Measurements from ENCODE around the gene MAMDC4.
"Not testable (repeated sequence)": the region's sequence is repeated elsewhere in the genome, so short reads cannot be mapped to it uniquely, and the experiment has no call there.

MAMDC4 gene

DNA sequence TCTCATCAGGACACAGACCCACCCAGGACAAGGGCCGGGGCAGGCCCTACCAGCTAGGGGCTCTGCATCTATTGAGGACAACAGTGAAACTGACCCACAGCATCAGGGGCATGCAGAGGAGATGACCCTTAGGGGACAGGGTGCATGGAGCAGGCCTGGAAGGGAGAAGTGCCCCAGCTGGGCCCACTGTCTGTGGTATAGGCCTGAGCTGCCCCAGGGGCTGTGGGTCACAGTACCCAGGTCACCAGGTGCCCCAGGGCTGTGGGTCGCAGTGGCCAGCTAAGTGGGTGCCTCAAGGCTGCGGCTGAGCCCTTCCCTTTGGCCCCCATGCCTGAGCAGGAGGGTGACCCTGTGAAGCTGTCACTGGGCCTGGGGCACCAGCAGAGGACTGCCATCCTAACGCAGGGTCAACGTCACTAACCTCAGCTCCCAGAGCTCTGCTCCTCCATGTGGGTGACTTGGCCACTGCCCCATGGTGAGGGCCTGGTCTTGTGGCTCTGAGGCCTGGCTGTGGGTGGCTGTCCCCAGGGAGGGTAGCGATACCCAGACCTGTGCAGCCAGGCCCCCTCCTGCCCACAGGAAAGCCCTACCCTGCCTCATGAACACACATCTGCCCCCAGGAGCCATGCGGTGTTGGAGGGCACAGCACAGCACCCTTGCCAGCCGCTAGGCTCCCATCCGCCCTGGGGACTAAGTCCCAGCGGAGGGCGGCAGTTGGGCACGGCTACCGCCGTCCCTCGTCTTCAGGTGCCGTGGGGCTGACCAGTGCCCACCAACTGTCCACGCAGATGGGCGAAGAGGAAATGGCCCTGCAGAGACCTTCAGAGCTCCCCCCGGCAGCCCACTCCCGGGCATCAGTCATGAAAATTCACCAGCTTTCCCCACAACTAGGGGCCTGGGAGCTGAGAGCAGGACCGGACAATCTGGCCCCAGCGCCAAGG lies 9.1 kb downstream of the MAMDC4 start:
- DNase-seq (ENCODE audit: low read depth in 2 of 2), result no peak

DNA sequence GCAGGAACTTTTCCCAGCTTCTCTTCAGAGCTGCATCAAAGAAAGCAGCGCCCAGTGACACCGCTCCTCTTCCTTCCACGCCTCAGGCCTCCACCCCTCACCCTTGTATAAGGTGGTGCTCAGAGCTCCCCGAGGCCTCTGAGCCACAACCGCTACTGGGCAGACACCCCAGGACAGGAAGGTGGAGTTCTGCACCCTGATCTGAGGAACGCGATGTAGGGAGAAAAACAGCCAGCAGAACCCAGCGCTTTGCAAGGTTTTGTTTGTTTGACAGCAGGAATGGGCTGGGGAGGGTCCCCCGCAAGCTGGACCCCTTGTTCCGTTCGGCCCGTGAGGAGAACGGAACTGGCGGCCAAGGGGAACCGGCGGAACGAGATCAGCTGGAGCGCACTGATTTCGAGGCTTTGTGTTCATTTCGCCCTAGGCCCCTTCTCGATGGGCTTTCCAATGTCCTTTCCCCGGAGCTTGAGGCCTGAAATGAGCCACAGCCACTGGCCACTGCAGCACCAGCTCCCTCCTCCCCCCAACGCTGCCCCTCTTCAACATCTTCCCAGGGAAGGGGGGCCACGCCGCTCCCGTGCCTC lies 9.8 kb downstream of the MAMDC4 start:
- no peak for DNase-seq (ENCODE audit: low read depth in 2 of 2)

DNA sequence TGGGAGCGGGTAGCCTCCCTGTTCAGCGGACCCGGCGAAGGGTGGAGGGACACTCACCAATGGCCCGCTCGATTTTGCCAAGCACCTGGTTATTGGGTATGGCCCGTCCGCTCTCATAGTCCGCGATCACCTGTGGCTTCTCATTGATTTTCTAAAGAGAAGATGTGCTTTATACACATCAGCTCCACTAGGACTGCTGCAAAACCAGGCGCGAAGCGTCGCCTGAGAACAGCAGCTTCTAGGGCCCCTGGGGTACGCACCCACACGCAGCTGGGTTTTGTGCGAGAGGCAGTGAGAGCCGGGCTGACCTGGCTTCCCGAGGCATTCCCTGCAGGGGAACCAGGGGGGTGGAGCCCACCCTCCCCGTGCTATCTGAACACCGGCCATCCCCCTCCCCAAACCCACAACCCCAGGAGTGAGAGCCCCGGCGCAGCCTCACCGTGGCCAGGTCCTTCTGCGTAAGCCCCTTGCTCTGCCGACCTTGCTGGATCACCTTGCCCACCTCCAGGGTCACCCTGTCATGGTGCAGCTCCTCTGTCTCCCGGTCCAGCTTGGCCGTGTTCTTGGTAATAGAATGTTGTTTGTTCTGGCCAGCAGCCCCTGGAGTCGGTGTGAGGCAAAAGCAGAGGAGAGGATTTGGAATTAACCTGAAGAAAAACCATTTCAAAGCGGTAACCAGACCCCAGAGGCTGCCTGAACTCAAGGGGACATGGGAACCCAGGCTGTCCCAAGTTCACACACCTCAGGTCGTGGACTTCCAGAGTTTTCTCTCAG lies 10.9 kb downstream of the MAMDC4 start:
- DNase-seq (ENCODE audit: low read depth in 2 of 2), result no peak

DNA sequence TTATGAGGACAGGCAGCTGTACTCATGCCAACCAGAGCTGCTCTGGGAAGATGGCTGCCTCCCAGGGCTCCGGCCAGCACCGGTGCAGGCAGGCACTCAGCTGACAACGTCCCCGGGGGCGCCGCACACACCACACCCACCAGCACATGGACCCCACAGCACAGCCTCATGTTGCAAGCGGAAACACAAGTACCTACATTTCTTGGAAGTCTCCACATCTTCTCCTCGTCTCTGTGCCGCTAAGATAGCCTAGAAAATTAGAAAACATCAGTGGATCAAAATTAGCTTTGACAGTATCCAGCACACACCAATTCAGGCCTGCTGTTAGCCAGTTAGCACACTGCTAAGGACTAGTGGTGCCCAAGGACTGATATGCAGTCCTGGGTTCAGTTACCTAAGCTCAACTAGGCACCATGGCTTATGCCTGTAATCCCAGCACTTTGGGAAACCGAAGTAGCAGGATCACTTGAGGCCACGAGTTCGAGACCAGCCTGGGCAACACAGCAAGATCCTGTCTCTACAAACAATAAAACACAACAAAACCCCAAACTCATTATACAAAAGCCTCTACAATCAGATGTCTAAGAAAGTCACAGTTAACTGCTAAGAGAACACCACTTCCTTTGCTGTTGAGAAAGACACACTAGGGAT lies 11.6 kb downstream of the MAMDC4 start:
- no peak for DNase-seq (ENCODE audit: low read depth in 2 of 2)

DNA sequence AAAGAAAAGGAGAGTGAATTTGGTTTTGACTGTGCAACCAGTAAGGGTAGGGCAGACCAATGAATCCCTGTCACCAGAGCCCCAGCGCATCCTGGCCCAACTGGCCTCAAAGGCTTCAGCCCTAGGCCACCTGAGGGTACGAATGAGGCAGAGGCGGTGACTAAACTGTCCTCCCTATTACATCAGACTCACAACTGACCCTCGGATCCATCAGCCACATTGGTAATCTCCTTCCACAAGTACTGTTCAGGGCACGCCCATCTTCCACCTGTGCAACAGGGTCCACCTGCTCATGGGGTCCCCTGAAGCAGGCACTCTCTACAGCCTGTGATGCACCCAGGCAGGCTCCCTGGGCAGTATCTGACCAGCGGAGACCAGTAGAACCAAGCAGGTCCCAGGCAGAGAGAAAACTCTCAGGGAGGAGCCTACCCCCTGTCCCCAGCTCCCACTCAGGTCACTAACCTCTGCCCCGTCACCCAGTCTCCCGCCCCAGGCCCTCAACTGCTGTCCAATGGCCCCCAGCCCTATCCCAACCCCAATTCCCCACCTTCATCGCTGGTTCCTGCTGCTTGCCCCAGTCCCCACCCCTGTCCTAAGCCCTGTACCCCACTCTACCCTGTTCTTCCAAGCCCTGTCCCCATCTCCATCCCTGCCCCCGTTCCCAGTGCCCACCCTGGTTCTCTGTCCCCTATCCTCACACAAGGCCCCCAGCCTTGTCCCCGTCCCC lies 13.1 kb downstream of the MAMDC4 start:
- DNase-seq (ENCODE audit: low read depth in 2 of 2), result no peak

DNA sequence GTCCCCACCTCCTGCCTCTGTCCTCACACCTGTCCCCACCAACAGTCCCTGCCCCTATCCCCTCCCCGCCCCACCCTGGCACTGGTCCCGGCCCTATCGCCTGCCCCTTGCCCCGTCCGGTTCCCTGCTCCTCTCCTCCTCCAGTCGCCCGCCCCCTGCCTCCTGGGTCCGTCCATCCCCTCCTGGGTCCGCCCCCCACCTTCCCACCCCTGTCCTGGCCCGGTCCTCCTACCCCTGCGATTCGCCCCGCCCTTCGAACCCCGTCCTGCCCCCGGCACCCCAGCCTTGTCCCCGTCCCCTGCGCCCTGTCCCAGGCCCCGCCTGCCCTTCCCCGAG lies 13.6 kb downstream of the MAMDC4 start:
- DNase-seq (ENCODE audit: low read depth in 2 of 2), result no peak

DNA sequence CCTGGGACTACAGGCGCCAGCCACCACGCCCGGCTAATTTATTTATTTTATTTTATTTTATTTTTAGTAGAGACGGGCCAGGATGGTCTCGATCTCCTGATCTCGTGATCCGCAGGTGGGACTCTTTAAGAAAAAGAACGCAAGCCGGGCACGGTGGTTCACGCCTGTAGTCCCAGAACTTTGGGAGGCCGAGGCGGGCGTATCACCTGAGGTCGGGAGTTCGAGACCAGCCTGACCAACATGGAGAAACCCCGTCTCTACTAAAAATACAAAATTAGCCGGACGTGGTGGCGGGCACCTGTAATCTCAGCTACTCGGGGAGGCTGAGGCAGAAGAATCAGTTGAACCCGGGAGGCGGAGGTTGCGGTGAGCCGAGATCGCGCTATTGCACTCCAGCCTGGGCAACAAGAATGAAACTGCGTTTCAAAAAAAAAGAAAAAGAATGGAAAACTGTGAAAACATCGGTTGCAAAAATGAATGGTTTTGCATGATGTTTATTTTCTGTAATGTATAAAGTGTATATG lies 14.8 kb downstream of the MAMDC4 start:
- not testable (repeated sequence) for DNase-seq (ENCODE audit: low read depth in 2 of 2)

DNA sequence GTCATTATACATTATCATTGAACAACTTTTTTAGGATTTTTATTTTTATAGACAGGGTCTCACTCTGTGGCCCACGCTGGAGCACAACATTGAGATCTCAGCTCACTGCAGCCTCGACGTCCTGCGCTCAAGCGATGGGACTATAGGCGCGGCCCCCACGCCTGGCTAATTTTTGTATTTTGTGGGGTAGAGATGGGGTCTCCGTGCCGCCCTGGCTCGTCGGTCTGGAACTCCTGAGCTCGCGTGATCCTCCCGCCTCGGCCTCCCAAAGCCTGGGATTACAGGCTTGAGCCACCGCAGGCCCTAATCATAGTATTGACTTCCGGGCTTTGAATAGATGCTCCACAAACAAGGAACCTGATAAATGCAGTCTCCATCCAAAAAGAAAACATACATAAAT lies 15.3 kb downstream of the MAMDC4 start:
- DNase-seq (ENCODE audit: low read depth in 2 of 2), result no peak

DNA sequence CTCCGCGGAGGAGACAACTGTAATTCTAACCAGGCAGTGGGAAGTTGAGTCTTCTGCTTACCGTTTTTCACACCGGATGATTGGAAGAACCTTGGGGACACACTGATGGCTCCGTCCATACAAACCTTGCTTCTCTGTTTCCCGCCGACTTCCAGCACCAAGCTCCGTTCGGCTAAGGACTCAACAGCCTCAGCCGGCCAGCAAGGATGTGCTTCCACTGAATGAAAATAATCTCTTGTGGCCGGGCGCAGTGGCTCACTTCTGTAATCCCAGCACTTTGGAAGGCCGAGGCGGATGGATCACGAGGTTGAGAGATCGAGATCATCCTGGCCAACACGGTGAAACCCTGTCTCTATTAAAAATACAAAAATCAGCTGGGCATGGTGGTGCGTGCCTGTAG lies 15.8 kb downstream of the MAMDC4 start:
- DNase-seq (ENCODE audit: low read depth in 2 of 2), result no peak

DNA sequence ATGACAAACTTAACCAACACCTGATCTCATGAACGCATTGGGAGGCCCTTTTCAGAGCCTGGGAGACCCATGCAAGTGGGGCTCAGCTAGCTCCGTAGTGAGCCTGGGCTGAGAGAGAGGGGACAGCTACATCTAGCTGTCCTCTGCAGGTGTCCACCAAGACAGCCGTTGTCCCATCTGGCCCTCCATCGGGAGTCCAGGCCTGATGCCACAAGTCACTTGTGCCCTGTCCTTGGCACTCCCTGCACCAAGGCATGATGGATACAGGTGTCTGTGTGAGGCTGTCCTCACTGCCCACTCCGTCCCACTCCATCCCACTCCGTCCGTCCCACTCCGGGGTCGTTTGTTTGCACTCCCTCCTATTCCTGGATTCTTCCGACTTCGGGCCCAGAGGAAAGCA lies 16.5 kb downstream of the MAMDC4 start:
- no peak for DNase-seq (ENCODE audit: low read depth in 2 of 2)

DNA sequence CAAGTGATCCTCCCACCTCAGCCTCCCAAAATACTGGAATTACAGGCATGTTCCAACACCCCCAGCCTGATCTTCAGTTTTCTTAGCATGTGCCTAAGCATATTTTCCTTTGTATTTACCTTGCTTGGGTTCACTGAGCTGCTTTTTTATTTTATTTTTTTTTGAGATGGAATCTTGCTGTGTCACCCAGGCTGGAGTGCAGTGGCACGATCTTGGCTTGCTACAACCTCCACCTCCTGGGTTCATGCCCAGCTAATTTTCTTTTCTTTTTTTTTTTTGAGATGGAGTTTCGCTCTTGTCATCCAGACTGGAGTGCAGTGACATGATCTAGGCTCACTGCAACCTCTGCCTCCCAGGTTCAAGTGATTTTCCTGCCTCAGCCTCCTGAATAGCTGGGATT lies 17.5 kb downstream of the MAMDC4 start:
- not testable (repeated sequence) for DNase-seq (ENCODE audit: low read depth in 2 of 2)

DNA sequence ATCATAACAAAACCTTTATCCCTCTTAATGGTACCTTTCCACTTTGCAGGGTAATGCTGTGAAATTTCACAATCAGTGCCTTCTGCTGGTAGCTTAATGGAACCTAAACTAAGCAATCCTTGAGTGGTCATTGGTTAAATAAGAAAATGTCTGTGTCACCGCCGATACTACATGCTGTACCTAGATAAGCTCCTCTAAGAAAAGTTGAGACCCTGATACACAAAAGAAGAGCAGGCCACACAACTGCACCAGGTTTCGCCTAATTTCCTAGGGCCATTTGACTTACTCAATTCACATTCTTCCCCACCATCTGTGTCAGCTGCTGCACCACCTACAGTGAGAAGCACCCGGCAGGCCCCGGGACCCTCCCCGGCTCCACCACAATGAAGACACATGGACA lies 23.0 kb downstream of the MAMDC4 start:
- DNase-seq (ENCODE audit: low read depth in 2 of 2), result no peak

DNA sequence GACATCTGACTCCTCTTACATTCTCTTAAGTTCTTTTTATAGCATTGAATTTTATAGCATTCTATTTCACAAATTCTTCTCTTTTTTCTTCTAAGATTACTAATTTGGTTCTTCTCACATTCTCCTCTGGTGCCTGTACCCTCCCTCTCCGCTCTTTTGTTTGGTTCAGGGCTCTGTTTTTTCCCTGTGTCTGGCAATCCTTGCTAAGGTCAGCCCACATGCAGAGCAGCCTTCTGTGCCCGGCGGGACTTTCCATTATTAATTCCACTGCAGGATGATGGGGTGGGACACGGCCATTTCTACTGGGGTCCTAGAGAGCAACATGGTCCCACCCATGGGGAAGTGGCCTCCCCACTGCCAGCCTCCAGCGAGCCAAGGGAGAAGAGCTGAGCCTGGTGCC lies 24.3 kb downstream of the MAMDC4 start:
- DNase-seq (ENCODE audit: low read depth in 2 of 2), result no peak

DNA sequence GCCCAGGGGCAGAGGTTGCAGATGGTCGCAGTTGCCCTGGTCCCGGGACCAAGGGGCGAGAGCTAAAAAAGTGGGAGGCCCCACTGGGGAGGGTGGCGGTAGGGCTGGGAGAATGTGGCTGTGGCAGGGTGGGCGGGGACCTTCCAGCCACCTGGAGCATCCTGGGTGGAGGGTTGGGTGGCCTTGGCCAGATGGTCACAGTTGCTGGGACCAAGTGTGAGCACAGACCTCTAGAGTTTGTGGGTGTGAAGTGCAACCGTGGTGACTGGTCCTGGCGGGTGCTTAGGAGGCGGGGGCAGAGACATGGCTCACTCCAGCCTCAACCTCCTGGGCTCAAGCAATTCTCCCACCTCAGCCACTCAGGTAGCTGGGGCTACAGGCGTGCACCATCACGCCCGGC lies 28.5 kb downstream of the MAMDC4 start:
- no peak for DNase-seq (ENCODE audit: low read depth in 2 of 2)

DNA sequence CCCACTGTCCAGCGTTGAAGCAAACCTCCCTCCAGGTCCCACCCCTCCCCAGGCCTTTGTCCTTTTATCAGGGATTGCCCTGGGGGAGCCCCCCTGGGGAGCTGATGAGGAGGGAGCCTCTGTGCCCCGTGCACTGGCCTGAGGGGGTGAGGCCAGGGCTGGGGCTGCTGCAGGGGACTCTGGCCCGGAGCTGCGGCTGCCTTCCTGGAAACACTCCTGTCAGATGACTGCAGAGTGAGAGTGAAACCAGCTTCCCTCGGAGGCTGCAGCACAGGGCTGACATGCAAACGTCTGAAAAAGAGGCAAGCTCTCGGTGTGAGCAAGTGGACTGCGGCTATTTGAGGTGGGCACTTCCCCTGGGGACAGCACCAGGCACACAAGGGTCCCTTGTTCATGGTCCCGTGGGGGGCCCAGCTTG lies 29.6 kb downstream of the MAMDC4 start:
- DNase-seq (ENCODE audit: low read depth in 2 of 2), result no peak

DNA sequence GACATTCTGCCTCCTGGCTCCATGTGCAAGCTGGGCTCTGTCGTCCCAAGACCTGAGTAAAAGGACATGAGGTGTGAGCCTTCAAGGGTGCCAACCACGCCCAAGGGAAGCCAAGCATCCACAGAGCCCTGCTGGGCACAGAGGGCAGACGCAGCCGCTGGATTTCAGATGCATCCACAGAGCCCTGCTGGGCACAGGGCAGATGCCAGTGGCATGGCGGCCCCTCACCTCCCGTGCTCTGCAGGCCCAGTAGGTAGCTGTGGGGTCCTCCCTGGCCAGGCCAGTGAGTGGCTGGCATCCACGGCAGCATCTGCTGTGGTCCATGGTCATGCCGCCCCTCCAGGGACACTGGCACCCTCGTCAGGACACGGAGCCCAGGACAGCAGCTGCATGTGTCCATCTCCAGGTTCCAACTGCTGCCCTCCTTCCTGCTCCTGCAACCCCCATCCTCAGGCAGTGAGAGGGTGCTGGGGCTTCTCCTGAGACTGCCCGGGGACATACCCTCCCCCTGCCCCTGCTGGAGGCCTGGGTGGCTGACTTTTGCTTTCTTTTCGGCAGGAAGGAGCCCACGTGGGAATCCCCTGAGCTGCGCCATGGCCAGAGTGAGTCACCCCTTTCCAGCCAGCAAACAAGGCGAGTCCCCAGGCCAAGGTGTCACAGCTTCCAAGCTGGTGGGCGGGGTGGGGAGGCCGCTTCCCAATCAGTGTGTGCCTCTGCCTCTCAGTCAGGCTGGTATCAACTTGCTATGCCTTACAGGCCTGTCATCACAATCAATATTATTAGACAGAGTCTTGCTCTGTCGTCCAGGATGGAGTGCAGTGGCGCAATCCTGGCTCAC lies 30.2 kb downstream of the MAMDC4 start:
- no peak for DNase-seq (ENCODE audit: low read depth in 2 of 2)

DNA sequence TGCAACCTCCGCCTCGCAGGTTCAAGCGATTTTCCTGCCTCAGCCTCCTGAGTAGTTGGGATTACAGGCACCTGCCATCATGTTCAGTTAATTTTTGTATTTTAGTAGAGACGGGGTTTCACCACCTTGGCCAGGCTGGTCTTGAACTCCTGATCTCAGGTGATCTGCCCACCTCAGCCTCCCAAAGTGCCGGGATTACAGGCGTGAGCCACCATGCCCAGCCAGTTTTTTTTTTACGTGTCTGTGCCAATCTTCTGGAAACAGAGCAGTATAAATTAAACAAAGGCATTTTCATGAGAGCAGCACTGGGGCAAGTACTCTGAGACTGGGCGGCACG lies 30.8 kb downstream of the MAMDC4 start:
- DNase-seq (ENCODE audit: low read depth in 2 of 2), result not testable (repeated sequence)

DNA sequence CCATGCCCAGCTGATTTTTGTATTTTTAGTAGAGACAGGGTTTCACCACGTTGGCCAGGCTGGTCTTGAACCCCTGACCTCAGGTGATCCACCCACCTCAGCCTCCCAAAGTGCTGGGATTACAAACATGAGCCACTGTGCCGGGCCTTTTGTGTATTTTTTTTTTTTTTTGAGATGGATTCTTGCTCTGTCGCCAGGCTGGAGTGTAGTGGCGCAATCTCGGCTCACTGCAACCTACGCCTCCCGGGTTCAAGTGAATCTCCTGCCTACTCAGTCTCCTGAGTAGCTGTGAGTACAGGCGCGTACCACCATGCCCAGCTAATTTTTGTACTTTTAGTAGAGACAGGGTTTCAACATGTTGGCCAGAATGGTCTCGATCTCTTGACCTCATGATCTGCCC lies 31.5 kb downstream of the MAMDC4 start:
- DNase-seq (ENCODE audit: low read depth in 2 of 2), result not testable (repeated sequence)

DNA sequence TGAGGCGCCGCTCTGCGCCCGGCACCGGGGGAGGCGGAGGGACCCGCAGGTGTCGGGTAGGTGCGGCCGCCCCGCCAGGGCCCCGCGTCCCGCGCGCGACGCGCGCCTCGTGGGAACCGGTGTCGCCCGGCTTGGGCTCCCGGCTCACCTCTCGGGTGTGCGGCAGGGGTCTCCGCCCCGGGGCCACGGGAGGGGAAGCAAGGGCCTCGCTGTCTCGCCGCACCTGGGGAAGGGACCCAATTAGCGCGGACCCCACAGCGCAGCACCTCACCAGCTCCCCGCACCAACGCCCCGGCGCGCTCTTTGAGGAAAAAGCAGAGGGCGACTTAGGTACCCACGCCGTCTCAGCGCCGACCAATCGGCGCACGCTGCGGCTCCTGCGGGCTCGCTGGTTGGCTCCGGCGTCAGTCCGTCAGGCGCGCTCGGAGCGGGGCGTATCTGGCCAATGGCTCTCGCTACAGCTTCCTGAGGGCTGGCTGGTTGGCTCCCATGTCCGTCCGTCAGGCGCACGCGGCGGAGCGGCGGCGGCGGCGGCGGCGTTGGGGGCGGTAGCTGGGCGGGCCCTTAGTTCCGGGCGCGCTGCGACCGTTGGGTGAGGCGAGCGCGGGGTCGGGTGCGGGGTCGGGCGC lies 33.9 kb downstream of the MAMDC4 start, which contains the start of gene TRAF2:
TSS of gene TRAF2 (plus strand) at position 567 of the 629 bp plus-strand sequence. CDS start 12,225 bp downstream, outside the sequence.
- peak; percentile 98 for DNase-seq (ENCODE audit: low read depth in 2 of 2)

Data from fibroblast of skin of left quadriceps (primary cell).